ENCODE data around the gene MYO19. TPM values are rescaled to one million over a fixed set of nuclear protein-coding genes. Genes with fewer than 3 reads are reported as not detected.

MYO19 gene
- total and polyA plus RNA-seq, 9 donors: 13.4 to 46.7 (median 26.1) TPM

DNA sequence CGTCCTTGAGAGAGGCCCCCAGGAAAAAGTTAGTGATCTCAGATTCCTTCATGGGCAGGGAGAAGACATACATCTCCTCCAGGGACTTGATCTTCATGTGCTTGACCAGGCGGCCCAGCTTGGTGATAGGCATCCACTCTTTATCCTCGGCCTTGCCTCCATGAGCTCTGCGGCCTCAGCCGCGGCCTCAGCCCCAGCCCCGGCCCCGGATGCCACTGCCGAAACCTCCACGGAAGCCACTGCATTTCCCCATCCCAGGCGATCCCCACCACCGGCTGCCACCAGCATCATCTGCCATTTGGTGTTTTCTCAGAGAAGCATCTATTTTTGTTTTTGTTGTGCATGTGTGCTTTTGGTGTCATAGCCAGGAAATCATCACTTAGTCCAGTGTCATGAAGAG is 40.4 kb upstream of the MYO19 start:
- H3K4me3 ChIP-seq: no peak overlapping the region
- H3K4me1 ChIP-seq (ENCODE audit: insufficient read depth): no peaks in the 10 kb centered on the region
- TF ChIP-seq, protein P1, sequence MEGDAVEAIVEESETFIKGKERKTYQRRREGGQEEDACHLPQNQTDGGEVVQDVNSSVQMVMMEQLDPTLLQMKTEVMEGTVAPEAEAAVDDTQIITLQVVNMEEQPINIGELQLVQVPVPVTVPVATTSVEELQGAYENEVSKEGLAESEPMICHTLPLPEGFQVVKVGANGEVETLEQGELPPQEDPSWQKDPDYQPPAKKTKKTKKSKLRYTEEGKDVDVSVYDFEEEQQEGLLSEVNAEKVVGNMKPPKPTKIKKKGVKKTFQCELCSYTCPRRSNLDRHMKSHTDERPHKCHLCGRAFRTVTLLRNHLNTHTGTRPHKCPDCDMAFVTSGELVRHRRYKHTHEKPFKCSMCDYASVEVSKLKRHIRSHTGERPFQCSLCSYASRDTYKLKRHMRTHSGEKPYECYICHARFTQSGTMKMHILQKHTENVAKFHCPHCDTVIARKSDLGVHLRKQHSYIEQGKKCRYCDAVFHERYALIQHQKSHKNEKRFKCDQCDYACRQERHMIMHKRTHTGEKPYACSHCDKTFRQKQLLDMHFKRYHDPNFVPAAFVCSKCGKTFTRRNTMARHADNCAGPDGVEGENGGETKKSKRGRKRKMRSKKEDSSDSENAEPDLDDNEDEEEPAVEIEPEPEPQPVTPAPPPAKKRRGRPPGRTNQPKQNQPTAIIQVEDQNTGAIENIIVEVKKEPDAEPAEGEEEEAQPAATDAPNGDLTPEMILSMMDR (IDR thresholded peaks at IDR 0.05): no peak
- TF ChIP-seq EP300 (IDR thresholded peaks at IDR 0.05) (no peak), POLR2A (IDR thresholded peaks at IDR 0.05) (no peak)
- intact Hi-C loops (cut with DNase I): loop anchor here in 1 of 4 donors (2.0 kb wide), 1 partner anchor 14 kb away; no protein-coding TSS in a partner anchor
- H3K36me3 ChIP-seq: no peaks in the 10 kb centered on the region
- H3K9me3 ChIP-seq: no peaks in the 10 kb centered on the region
- WGBS, 3 donors: 93 to 98% (median 94%) methylated on average over 12 of the region's 12 CpGs
- H3K27ac ChIP-seq: no peak overlapping the region
- no peaks in the 10 kb centered on the region for H3K27me3 ChIP-seq
- no peak for DNase-seq

DNA sequence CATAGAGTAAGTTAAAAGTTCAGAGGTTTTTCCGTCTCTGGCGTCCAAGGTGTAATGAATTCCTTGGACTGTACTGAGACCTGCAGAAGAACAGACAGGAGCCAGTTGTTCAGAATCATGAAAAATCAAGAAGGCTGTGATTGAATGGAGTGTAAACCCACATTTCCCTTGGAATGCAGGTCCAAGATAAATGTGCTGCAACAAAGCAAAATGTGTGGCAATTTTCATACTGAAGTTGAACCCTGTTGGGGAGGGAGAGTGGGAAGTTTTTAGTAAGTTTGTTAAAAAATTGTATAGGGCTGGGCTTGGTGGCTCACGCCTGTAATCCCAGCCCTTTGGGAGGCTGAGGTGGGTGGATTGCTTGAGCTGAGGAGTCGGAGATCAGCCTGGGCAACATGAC is 31.4 kb upstream of the MYO19 start:
- H3K9me3 ChIP-seq: no peaks in the 10 kb centered on the region
- H3K27ac ChIP-seq: no peak overlapping the region
- WGBS, 3 donors: 85 to 89% (median 88%) methylated on average over 4 of the region's 4 CpGs
- no peak for DNase-seq
- no peaks in the 10 kb centered on the region for H3K36me3 ChIP-seq
- no peak overlapping the region for H3K4me3 ChIP-seq
- no peaks in the 10 kb centered on the region for H3K4me1 ChIP-seq (ENCODE audit: insufficient read depth)
- H3K27me3 ChIP-seq: no peaks in the 10 kb centered on the region
- intact Hi-C loops (cut with DNase I): no loop called here
- no peak for TF ChIP-seq POLR2A (IDR thresholded peaks at IDR 0.05)
- TF ChIP-seq, protein P1 (IDR thresholded peaks at IDR 0.05): no peak
- no peak for TF ChIP-seq EP300 (IDR thresholded peaks at IDR 0.05)

- no peak for DNase-seq
- intact Hi-C loops (cut with DNase I): no loop called here
- H3K27me3 ChIP-seq: no peaks in the 10 kb centered on the region
- H3K4me1 ChIP-seq (ENCODE audit: insufficient read depth): peaks cover 2% of the 10 kb centered on the region
- no peaks in the 10 kb centered on the region for H3K9me3 ChIP-seq
- 77 to 84% (median 83%) methylated on average over 3 of the region's 3 CpGs for WGBS, 3 donors
- H3K27ac ChIP-seq: no peak overlapping the region
- TF ChIP-seq, protein P1 (IDR thresholded peaks at IDR 0.05): no peak
- no peak for TF ChIP-seq POLR2A (IDR thresholded peaks at IDR 0.05)
- TF ChIP-seq EP300 (IDR thresholded peaks at IDR 0.05): no peak
- no peak overlapping the region for H3K4me3 ChIP-seq
- no peaks in the 10 kb centered on the region for H3K36me3 ChIP-seq
These were observed 18.8 kb upstream of the MYO19 start for GRCh38 chr17:36553459-36553858.

GRCh38 chr17:36550491-36551417 is 16.1 kb upstream of the MYO19 start:
- H3K36me3 ChIP-seq: no peaks in the 10 kb centered on the region
- intact Hi-C loops (cut with DNase I): no loop called here
- WGBS, 3 donors: 86 to 90% (median 90%) methylated on average over 8 of the region's 8 CpGs
- H3K27me3 ChIP-seq: no peaks in the 10 kb centered on the region
- H3K4me1 ChIP-seq (ENCODE audit: insufficient read depth): peaks cover 7% of the 10 kb centered on the region
- H3K27ac ChIP-seq: no peak overlapping the region
- no peaks in the 10 kb centered on the region for H3K9me3 ChIP-seq
- no peak for DNase-seq
- no peak overlapping the region for H3K4me3 ChIP-seq
- TF ChIP-seq POLR2A (IDR thresholded peaks at IDR 0.05) (no peak), EP300 (IDR thresholded peaks at IDR 0.05) (no peak)
- TF ChIP-seq, protein P1 (IDR thresholded peaks at IDR 0.05): no peak

All from ovary (tissue), 9 donors.